Astrocyte of the hippocampus (primary cell): ENCODE data around the gene NRDE2.
"Not testable (repeated sequence)": the region's sequence is repeated elsewhere in the genome, so short reads cannot be mapped to it uniquely, and the experiment has no call there.

Experiments
- DNase-seq: peaks from one replicate; pipeline ENCODE4 v3.0.0; 2011; ENCODE audit warnings: low read depth, low spot score

NRDE2 gene

DNA sequence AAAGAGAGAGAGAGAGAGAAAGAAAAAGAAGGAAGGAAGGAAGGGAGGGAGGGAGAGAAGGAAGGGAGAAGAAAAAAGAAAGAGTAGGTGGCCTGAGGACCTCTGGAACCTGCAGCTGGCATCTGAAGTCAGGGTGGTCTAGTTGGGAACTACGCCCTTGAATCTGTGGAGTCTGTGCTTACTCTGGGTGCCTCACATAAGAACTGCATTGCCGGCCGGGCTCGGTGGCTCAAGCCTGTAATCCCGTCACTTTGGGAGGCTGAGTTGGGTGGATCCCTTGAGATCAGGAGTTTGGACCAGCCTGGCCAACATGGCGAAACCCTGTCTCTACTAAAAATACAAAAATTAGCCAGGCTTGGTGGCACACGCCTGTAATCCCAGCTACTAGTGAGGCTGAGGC is 10.0 kb upstream of the NRDE2 start:
- DNase-seq, result no peak

- DNase-seq, result not testable (repeated sequence)
These were observed 9.5 kb upstream of the NRDE2 start for GRCh38 chr14:90341232-90341631.

GRCh38 chr14:90336985-90337384 is 5.2 kb upstream of the NRDE2 start:
- DNase-seq, result no peak

DNA sequence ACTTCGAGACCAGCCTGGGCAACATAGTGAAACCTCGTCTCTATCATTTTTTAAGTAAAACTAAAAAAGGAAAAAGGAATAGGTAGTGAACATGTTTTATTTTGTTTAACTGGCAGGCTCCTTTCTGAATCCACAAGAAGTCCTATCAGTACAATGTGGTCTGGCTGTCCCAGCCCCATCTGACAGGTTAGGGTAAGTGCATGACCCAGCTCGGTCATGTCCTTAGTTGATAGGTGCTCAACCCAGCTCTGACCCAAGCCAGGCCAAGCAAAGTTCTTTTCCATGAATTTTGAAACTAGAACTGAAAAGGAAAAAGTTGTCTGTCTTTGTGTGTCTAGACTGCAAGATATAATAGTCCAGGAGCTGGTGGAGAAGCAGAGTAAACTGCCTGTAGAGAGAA is 4.7 kb upstream of the NRDE2 start:
- DNase-seq, result no peak

GRCh38 chr14:90332271-90332584 is 487 bp upstream of the NRDE2 start:
- DNase-seq, result no peak

DNA sequence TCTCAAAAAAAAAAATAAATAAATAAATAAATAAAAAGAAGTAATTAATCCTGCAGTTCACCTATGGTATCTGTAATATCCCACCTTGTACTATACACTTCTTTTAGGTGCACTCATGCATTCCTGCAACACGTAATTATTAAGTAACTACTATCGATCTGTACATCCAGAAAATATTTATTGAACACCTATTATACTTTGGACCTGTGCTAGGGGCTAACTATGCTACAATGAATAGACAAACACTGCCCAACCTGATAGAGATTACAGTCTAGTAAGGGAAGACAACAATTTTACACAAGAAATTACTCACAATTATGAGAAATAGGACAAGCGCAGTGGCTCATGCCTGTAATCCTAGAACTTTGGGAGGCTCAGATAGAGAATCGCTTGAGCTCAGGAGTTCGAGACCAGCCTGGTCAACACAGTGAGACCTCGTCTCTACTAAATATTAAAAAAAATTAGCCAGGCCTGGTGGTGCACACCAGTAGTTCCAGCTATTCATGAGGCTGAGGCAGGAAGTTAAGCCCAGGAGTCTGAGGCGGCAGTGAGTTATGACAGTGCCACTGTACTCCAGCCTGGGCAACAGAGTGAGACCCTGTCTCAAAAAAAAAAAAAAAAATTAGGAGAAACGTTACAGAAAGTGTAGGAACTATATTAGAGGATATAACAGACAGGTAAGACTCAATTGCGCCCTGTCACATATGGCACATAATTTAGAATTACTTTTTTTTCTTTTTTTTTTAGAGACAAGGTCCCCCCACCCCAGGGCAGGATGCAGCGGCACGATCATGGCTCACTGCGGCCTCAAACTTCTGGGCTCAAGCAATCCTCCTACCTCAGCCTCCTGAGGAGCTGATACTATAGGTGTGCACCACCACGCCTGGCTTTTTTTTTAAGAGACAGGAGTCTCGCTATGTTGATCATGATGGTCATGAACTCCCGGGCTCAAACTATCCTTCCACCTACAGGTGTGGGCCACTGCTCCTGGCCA is 1.2 kb downstream of the NRDE2 start:
- DNase-seq, result no peak

- no peak for DNase-seq
These were observed 9.8 kb downstream of the NRDE2 start for GRCh38 chr14:90321891-90322290.

- no peak for DNase-seq
These were observed 11.9 kb downstream of the NRDE2 start for GRCh38 chr14:90319634-90320541.

DNA sequence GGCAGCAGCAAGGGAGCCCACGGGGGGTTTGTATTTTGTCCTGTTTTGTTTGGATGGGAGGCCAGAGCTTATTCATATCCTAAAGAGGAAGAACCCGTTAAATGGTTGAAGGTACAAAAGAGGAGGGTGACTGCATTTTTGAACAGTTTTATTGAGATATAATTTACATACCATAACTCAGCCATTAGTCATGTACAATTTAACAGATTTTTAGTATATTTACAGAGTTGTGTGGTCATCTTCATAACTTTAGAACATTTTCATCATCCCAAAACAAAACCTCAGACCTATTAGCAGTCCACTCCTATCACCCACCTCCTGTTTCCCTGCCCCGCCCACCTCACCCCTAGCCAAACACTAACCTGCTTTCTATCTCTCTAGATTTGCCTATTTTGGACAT is 12.6 kb downstream of the NRDE2 start:
- no peak for DNase-seq

DNA sequence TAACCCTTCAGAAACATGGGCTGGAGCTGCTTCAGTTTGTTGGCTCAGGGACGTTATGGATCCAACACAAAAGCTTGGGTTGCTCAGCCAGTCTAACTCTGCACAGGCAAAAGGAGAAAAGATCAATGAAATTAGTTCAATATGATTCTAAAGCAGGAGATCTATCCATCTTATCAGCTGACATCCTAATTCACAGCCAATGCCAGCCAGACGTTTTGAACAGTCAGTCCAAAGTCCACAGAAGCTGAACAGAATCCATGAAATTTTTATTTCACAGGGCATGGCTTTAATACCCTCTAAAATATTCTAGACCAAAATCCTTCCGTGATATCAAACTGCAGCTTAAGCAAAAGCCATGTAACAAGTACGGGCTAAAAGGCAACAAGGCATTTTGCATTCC is 13.7 kb downstream of the NRDE2 start:
- no peak for DNase-seq

DNA sequence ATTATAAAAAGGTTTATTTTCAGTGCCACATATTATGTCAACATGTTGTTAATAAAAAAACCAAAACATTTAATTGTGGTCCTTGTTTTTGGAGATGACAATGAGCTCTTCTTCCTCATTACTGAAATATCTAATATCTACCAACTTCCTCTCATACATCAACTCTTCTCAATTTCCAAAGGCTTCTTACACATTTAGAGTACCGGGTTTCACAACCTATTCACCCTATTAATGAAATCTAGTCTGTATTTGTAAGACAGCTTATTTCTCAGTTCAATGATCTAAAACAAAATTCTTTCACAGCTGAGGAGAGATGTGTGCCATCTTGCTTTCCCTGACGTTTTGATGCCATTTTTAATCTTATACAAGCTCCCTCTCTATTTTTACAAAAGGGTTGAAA is 14.5 kb downstream of the NRDE2 start:
- no peak for DNase-seq

GRCh38 chr14:90308561-90308960 is 23.2 kb downstream of the NRDE2 start:
- no peak for DNase-seq

DNA sequence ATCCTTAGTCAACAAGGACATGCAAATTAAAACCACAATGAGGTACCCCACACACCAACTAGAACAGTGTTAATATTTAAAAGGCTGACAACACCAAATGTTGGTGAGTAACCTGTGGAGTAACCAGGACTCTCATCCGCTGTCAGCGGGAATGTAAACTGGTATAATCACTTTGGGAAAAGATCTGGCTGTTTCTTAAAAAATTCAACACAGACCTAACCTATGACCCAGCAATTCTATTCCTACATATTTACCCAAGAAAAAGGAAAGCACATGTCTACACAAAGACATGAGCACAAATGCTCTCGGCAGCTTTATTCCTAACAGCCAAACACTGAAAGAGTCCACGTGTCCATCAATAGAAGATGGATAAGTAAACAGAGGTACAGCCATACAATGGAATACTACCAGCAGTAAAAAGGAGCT is 26.6 kb downstream of the NRDE2 start:
- peak; percentile 21 for DNase-seq

GRCh38 chr14:90304502-90304901 is 27.2 kb downstream of the NRDE2 start:
- DNase-seq, result no peak

- no peak for DNase-seq
These were observed 28.3 kb downstream of the NRDE2 start for GRCh38 chr14:90303473-90303872.

- no peak for DNase-seq
These were observed 29.0 kb downstream of the NRDE2 start for GRCh38 chr14:90302529-90303303.

GRCh38 chr14:90301668-90302090 is 30.1 kb downstream of the NRDE2 start:
- peak; percentile 76 for DNase-seq

DNA sequence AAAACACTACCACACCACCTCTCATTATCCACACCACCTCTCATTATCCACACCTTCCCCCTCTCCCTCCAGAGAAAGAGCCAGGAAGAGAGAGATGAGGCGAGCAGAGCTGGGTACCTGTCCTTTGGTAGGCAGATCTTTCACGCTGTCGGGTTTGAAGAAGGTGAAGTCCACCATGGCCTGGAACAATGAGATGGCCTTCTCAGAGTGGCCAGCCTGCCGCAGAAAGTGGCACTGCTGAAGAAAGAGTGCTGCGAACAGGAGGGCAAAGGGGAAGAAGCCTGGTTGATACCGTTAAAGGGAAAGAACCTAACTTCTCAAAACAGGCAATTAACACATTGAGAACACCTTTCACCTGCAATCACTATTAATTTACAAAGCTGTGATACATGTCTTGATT is 30.6 kb downstream of the NRDE2 start:
- no peak for DNase-seq

- no peak for DNase-seq
These were observed 31.1 kb downstream of the NRDE2 start for GRCh38 chr14:90300611-90301047.

DNA sequence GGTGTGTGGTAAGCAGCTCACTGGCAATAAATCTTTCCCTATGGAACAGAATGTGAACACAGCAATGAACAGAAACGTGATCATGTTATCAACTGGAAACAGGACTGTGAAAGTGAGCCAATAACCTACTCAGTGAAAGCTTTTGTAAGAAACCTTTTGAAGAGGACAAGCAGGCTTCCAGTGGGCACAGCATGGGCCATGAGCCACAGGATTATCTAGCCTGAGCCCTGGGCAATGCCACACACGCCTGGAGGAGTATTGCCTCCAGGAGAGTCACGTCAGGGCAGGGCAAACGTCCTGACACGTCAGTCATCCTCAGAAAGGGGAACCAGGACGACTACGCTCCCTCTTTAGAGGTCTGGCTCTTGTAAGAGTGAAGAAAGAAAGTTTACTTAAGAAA is 32.3 kb downstream of the NRDE2 start:
- DNase-seq, result no peak

DNA sequence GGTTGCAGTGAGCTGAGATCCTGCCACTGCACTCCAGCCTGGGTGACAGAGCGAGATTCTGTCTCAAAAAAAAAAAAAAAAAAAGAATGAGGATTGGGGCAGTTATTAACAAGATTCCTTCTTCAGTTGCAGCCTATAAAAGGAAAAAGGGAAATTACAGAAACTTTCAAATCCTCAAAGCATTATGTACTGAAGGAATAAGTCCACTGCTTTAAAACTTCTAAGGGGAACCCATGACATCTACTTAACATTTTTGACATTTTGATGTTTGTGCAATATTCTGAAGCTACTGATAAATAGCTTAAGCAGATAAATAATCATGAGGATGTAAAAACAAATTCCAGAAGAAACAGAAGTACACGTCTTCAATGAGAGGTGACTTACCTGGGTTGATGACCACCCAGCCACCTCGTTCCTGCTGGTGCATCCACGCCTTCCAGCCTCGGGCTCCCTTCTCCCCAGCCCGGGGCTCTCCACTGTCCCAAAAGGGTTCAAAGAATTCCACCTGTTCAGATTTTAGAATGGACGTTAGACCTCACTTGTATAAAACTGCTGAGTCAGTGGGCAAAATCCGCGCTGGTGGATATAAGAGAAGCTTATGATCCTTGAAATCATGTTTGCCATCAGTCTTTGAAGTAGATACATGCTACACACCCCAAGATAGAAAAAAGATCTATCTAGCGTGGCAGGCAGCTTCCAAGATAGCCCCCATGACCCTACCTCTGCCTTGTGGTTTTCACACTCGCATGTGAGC is 33.7 kb downstream of the NRDE2 start:
- DNase-seq, result no peak
